Caki2 (cell line): ENCODE measurements around the gene GAL3ST2. TPM values are rescaled to one million over a fixed set of nuclear protein-coding genes. Genes with fewer than 3 reads are reported as not detected.

Source experiments
- DNase-seq: peaks from one replicate; pipeline ENCODE4 v3.0.0-alpha.2; 2015; ENCODE audit warnings: low read depth
- in situ Hi-C: cut with HindIII; loops from 2 replicates; pipeline ENCODE4 v1.10.0; 2016; ENCODE audit warnings: low sequenced_read_pairs, low pct_unique_long_range_greater_than_20kb, mixed read lengths
- total RNA-seq: library from RNA; depleted of rRNA; stranded (reverse); fragments of >200 nt; shearing (Covaris generic); gene quantifications from 2 replicates; pipeline ENCODE4 v1.2.3, GENCODE V29; 2014; ENCODE audit warnings: low replicate concordance

The GAL3ST2 gene
- total RNA-seq, 1 experiment from 2014 or later: not detected

GRCh38 chr2:241762933-241763369 is 13.7 kb upstream of the GAL3ST2 start:
- in situ Hi-C loops: no loop called here
- DNase-seq: no peak

- in situ Hi-C loops: no loop called here
- no peak for DNase-seq
Measured at GRCh38 chr2:241763551-241764274, 12.9 kb upstream of the GAL3ST2 start.

- in situ Hi-C loops: no loop called here
- no peak for DNase-seq
Measured at GRCh38 chr2:241764275-241765241, 12.1 kb upstream of the GAL3ST2 start.

- DNase-seq: no peak
Measured at GRCh38 chr2:241767464-241768250, 9.0 kb upstream of the GAL3ST2 start.

GRCh38 chr2:241768251-241768711 is 8.3 kb upstream of the GAL3ST2 start:
- no peak for DNase-seq
- in situ Hi-C loops: no loop called here

More at GRCh38 chr2:241767464-241768250, 9.0 kb upstream of the GAL3ST2 start:
- in situ Hi-C loops: no loop called here

GRCh38 chr2:241768850-241769249 is 7.8 kb upstream of the GAL3ST2 start:
- in situ Hi-C loops: no loop called here
- DNase-seq: no peak

- in situ Hi-C loops: no loop called here
- DNase-seq: no peak
Measured at GRCh38 chr2:241769819-241770184, 6.8 kb upstream of the GAL3ST2 start.

- DNase-seq: no peak
- in situ Hi-C loops: no loop called here
Measured at GRCh38 chr2:241770185-241770935, 6.3 kb upstream of the GAL3ST2 start.

- in situ Hi-C loops: no loop called here
- DNase-seq: no peak
Measured at GRCh38 chr2:241770936-241771285, 5.7 kb upstream of the GAL3ST2 start.

- no peak for DNase-seq
- in situ Hi-C loops: no loop called here
Measured at GRCh38 chr2:241771286-241772062, 5.1 kb upstream of the GAL3ST2 start.

GRCh38 chr2:241772063-241772499 is 4.5 kb upstream of the GAL3ST2 start:
- DNase-seq: no peak
- in situ Hi-C loops: no loop called here

- DNase-seq: no peak
- in situ Hi-C loops: no loop called here
Measured at GRCh38 chr2:241773511-241774418, 2.9 kb upstream of the GAL3ST2 start.

- no peak for DNase-seq
- in situ Hi-C loops: no loop called here
Measured at GRCh38 chr2:241774419-241775222, 2.0 kb upstream of the GAL3ST2 start.

GRCh38 chr2:241775223-241776177 is 1.1 kb upstream of the GAL3ST2 start:
- in situ Hi-C loops: no loop called here
- no peak for DNase-seq
